SU-DHL-6 (cell line): ENCODE measurements around the gene S100A16.

Source experiments
- H2AFZ ChIP-seq: fragments of 200-600 bp; sonication (generic); 2 replicates; pipeline ENCODE4 v1.6.1; 2014; ENCODE audit warnings: low read depth, mild to moderate bottlenecking, moderate library complexity, mixed read lengths, antibody characterized with exemption, low read length; ENCODE audit not compliant: severe bottlenecking
- H3F3A ChIP-seq: fragments of 200-600 bp; shearing (Covaris generic); 2 replicates; pipeline ENCODE4 v1.6.0; 2016; ENCODE audit warnings: antibody characterized with exemption, mild to moderate bottlenecking; ENCODE audit not compliant: insufficient read depth
- H3K27ac ChIP-seq: fragments of 200-600 bp; sonication (generic); 2 replicates; pipeline ENCODE4 v1.5.1; 2016; ENCODE audit warnings: low read depth, mild to moderate bottlenecking, low read length, moderate library complexity, mixed read lengths
- H3K27me3 ChIP-seq: fragments of 200-600 bp; sonication (generic), shearing (Covaris generic); 2 replicates; pipeline ENCODE4 v1.6.0; 2014; ENCODE audit warnings: mild to moderate bottlenecking, low read length
- H3K36me3 ChIP-seq: fragments of 200-600 bp; sonication (generic); 2 replicates; pipeline ENCODE4 v1.6.1; 2014; ENCODE audit warnings: mild to moderate bottlenecking, low read length, mixed read lengths
- H3K4me2 ChIP-seq: fragments of 300-600, 200-600 bp; shearing (Covaris generic), sonication (generic); 2 replicates; pipeline ENCODE4 v1.6.0; 2014; ENCODE audit warnings: low read length, low read depth, mild to moderate bottlenecking; ENCODE audit not compliant: poor library complexity, severe bottlenecking
- H3K4me3 ChIP-seq: fragments of 200-600 bp; sonication (generic); 2 replicates; pipeline ENCODE4 v1.5.1; 2014; ENCODE audit warnings: antibody characterized with exemption, low read length, mild to moderate bottlenecking, mixed read lengths; ENCODE audit not compliant: insufficient read depth, poor library complexity, severe bottlenecking
- H3K79me2 ChIP-seq: fragments of 200-600 bp; sonication (generic); 2 replicates; pipeline ENCODE4 v1.6.1; 2014; ENCODE audit warnings: mild to moderate bottlenecking, low read length, moderate library complexity; ENCODE audit not compliant: insufficient read depth
- H3K9ac ChIP-seq: fragments of 200-600 bp; sonication (generic); 2 replicates; pipeline ENCODE4 v1.7.0; 2014; ENCODE audit warnings: mild to moderate bottlenecking, low read length
- H3K9me2 ChIP-seq: fragments of 200-600 bp; sonication (generic); replicated peaks from 2 replicates; pipeline ENCODE4 v1.6.1; 2014; ENCODE audit warnings: low read length; ENCODE audit not compliant: insufficient read depth
- H3K9me3 ChIP-seq: fragments of 200-600 bp; sonication (generic); 2 replicates; pipeline ENCODE4 v1.6.1; 2014; ENCODE audit warnings: low read length, mixed read lengths; ENCODE audit not compliant: insufficient read depth
- H4K20me1 ChIP-seq: fragments of 200-600 bp; sonication (generic); 2 replicates; pipeline ENCODE4 v1.6.1; 2014; ENCODE audit warnings: low read depth, mild to moderate bottlenecking, antibody characterized with exemption, low read length, moderate library complexity, mixed read lengths
- CTCF ChIP-seq: fragments of 200-600 bp; sonication (generic); IDR thresholded peaks from one replicate; pipeline ENCODE4 v1.5.1; 2017; ENCODE audit warnings: antibody characterized with exemption, mild to moderate bottlenecking, low read length, moderate library complexity; ENCODE audit not compliant: insufficient read depth, poor library complexity, severe bottlenecking
- EZH2phosphoT487 ChIP-seq: fragments of 200-600 bp; sonication (generic), shearing (Covaris generic); conservative IDR thresholded peaks from 2 replicates; pipeline ENCODE4 v1.6.1; 2018; ENCODE audit warnings: mild to moderate bottlenecking, antibody characterized with exemption, low read length, moderate library complexity, mixed read lengths

Gene S100A16

GRCh38 chr1:153659656-153660055, 46.7 kb upstream of the S100A16 start:
- Histone ChIP-seq H2AFZ (no peak overlapping the region), H3K79me2 (peaks cover 12% of the 10 kb centered on the region; the same call in 1 of the 2 replicates), H4K20me1 (no peaks in the 10 kb centered on the region), H3K4me2 (peak overlapping the region; percentile 79), H3F3A (peaks cover 38% of the 10 kb centered on the region), H3K27me3 (no peaks in the 10 kb centered on the region), H3K9ac (peak overlapping the region; percentile 77), H3K4me3 (peak overlapping the region; percentile 88), H3K9me2 (no peaks in the 10 kb centered on the region), H3K27ac (no peak overlapping the region), H3K36me3 (peaks cover 28% of the 10 kb centered on the region), H3K9me3 (no peaks in the 10 kb centered on the region)
- TF ChIP-seq CTCF = no peak
- TF ChIP-seq EZH2phosphoT487 = no peak

- peak overlapping the region; percentile 77 for H3K9ac ChIP-seq
- peak overlapping the region; percentile 88 for H3K4me3 ChIP-seq
- peaks cover 12% of the 10 kb centered on the region; the same call in 1 of the 2 replicates for H3K79me2 ChIP-seq
- TF ChIP-seq CTCF (no peak), EZH2phosphoT487 (no peak)
- H3F3A ChIP-seq = peaks cover 36% of the 10 kb centered on the region
- no peaks in the 10 kb centered on the region for H3K9me2 ChIP-seq
- H3K4me2 ChIP-seq = peak overlapping the region; percentile 79
- H3K36me3 ChIP-seq = peaks cover 28% of the 10 kb centered on the region
- peak overlapping the region; percentile 71 for H3K27ac ChIP-seq
- H2AFZ ChIP-seq = peak overlapping the region; percentile 96
- H3K27me3 ChIP-seq = no peaks in the 10 kb centered on the region
- no peaks in the 10 kb centered on the region for H3K9me3 ChIP-seq
- H4K20me1 ChIP-seq = no peaks in the 10 kb centered on the region
Observed at GRCh38 chr1:153659175-153659534, 46.2 kb upstream of the S100A16 start.

GRCh38 chr1:153658400-153659174, 45.6 kb upstream of the S100A16 start, which contains the start of gene SNAPIN:
Gene SNAPIN, plus strand, starts transcription at chr1:153658703. Its CDS starts 41 bp downstream, at chr1:153658744.
- Histone ChIP-seq H3K9me2 (no peaks in the 10 kb centered on the region), H4K20me1 (no peaks in the 10 kb centered on the region), H3F3A (peaks cover 31% of the 10 kb centered on the region), H3K4me3 (peak within 1 kb of the TSS; percentile 88), H3K9ac (peak within 1 kb of the TSS; percentile 77), H2AFZ (peak within 1 kb of the TSS; percentile 96), H3K27ac (peak within 1 kb of the TSS; percentile 71), H3K27me3 (no peaks in the 10 kb centered on the region), H3K9me3 (no peaks in the 10 kb centered on the region), H3K79me2 (peaks cover 12% of the 10 kb centered on the region; the same call in 1 of the 2 replicates), H3K4me2 (peak within 1 kb of the TSS; percentile 79), H3K36me3 (peaks cover 23% of the 10 kb centered on the region)
- TF ChIP-seq CTCF (no peak), EZH2phosphoT487 (no peak)
